RWPE2 (cell line): Measurements from ENCODE around the gene NBPF8.
"Not testable (repeated sequence)": the region's sequence is repeated elsewhere in the genome, so short reads cannot be mapped to it uniquely, and the experiment has no call there.

Experiments
- ATAC-seq: fragments of 200-7000 bp; cut with Tn5 transposase; 3 replicates; pipeline ENCODE4 v1.9.1; 2021; ENCODE audit warnings: low read depth
- DNase-seq: peaks from one replicate; pipeline ENCODE4 v3.0.0-alpha.2; 2020; ENCODE audit warnings: low spot score
- H3K27ac ChIP-seq: fragments of 450-650 bp; 2 replicates; pipeline ENCODE4 v1.5.1; 2017; ENCODE audit warnings: mild to moderate bottlenecking; ENCODE audit not compliant: poor library complexity, severe bottlenecking
- H3K27me3 ChIP-seq: fragments of 250-450 bp; sonication (Bioruptor Pico); 2 replicates; pipeline ENCODE4 v1.5.1; 2021; ENCODE audit warnings: mild to moderate bottlenecking, moderate library complexity; ENCODE audit not compliant: insufficient read depth, poor library complexity, severe bottlenecking
- H3K36me3 ChIP-seq: fragments of 250-450 bp; sonication (Bioruptor Pico); 2 replicates; pipeline ENCODE4 v1.5.1; 2020; ENCODE audit warnings: low read depth, mild to moderate bottlenecking, moderate library complexity
- H3K4me1 ChIP-seq: fragments of 250-450 bp; sonication (Bioruptor Pico); 2 replicates; pipeline ENCODE4 v1.5.1; 2021; ENCODE audit warnings: mild to moderate bottlenecking, moderate library complexity; ENCODE audit not compliant: insufficient read depth, poor library complexity, severe bottlenecking
- H3K4me3 ChIP-seq: fragments of 250-450 bp; sonication (Bioruptor Pico); 2 replicates; pipeline ENCODE4 v1.5.1; 2021; ENCODE audit warnings: mild to moderate bottlenecking, moderate library complexity; ENCODE audit not compliant: severe bottlenecking
- H3K9me3 ChIP-seq: fragments of 250-450 bp; sonication (Bioruptor Pico); 2 replicates; pipeline ENCODE4 v1.5.1; 2021; ENCODE audit warnings: mild to moderate bottlenecking, moderate library complexity; ENCODE audit not compliant: severe bottlenecking

Gene NBPF8

DNA sequence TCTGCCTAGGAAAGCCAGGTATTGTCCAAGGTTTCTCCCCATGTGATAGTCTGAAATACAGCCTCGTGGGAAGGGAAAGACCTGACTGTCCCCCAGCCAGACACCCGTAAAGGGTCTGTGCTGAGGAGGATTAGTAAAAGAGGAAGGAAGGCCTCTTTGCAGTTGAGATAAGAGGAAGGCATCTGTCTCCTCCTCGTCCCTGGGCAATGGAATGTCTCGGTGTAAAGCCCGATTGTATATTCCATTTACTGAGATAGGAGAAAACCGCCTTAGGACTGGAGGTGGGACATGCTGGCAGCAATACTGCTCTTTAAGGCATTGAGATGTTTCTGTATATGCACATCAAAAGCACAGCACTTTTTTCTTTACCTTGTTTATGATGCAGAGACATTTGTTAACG is 10.2 kb downstream of the NBPF8 start:
- H3K4me1 ChIP-seq, H3K27ac ChIP-seq, H3K4me3 ChIP-seq, H3K9me3 ChIP-seq, H3K36me3 ChIP-seq, DNase-seq, ATAC-seq, H3K27me3 ChIP-seq: not testable (repeated sequence)

DNA sequence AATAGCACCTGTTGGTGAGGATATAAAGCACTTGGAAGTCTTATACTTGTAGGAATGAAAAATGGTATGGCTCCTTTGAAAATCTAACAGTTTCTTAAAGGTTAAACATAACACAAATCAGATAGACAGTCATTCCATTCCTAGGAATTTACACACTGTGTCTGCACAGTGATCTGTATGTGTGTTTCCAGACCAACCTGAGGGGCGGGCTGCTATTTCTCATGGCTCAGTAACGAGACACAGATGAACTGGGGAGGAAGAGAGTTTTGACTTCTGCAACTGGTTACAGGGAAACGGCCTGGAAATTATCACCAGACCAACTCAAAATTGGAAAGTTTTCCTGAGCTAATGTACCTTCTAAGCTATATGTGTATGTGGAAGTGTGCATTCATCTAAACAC is 16.8 kb downstream of the NBPF8 start:
- not testable (repeated sequence) for ATAC-seq, DNase-seq, H3K4me1 ChIP-seq, H3K27me3 ChIP-seq, H3K4me3 ChIP-seq, H3K9me3 ChIP-seq, H3K36me3 ChIP-seq, H3K27ac ChIP-seq

DNA sequence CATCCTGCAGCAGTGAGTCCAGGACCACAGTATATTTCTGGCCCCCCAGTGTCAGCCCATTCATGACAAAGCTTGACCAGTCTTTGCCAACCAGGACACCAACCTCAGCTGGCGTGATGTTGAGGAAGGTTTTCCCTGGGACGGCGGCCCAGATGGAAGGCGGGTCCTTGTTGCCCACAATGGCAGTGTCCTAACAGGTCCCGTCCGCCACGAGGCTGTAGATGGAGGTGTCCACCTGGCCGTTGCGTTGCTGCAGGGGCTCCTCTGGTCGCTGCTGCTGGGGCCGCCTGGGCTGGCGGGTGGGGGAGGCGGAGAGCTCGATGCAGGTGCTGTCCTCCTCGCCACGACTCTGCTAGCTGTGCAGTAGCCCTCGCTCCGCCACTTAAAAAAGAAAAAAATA is 19.0 kb downstream of the NBPF8 start:
- H3K4me3 ChIP-seq, H3K9me3 ChIP-seq, H3K4me1 ChIP-seq, DNase-seq, H3K27ac ChIP-seq, H3K27me3 ChIP-seq, H3K36me3 ChIP-seq, ATAC-seq: not testable (repeated sequence)

DNA sequence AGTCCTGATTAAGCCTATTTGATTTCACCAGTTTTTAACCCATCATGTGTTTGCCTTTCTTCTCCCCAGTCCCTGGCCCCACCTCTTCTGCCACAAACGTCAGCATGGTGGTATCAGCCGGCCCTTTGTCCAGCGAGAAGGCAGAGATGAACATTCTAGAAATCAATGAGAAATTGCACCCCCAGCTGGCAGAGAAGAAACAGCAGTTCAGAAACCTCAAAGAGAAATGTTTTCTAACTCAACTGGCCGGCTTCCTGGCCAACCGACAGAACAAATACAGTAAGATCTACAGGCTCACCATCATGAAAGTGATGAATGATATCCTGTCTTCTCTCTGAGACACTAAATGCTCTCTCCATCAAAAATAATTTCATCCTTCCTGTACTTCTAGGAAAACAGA is 34.3 kb downstream of the NBPF8 start:
- H3K27ac ChIP-seq, ATAC-seq, H3K4me3 ChIP-seq, H3K27me3 ChIP-seq, H3K36me3 ChIP-seq, DNase-seq, H3K4me1 ChIP-seq, H3K9me3 ChIP-seq: not testable (repeated sequence)
